Measurements from ENCODE around the gene POLA2. TPM values are rescaled to one million over a fixed set of nuclear protein-coding genes. Genes with fewer than 3 reads are reported as not detected.
A peak's percentile ranks its signal among the peaks of the same experiment; 100 is the strongest.
"Not testable (repeated sequence)": the region's sequence is repeated elsewhere in the genome, so short reads cannot be mapped to it uniquely, and the experiment has no call there.

POLA2 gene
- total RNA-seq, 1 donor from 2014 or later: 8.1 TPM

- no peak for DNase-seq
These were observed 20.1 kb upstream of the POLA2 start for GRCh38 chr11:65241692-65242091.

- no peak for DNase-seq
These were observed 19.4 kb upstream of the POLA2 start for GRCh38 chr11:65242389-65242788.

- no peak for DNase-seq
These were observed 18.0 kb upstream of the POLA2 start for GRCh38 chr11:65243797-65244196.

GRCh38 chr11:65245046-65245445 lies 16.7 kb upstream of the POLA2 start:
- DNase-seq: not testable (repeated sequence)

GRCh38 chr11:65246506-65246905 lies 15.3 kb upstream of the POLA2 start:
- no peak for DNase-seq

- not testable (repeated sequence) for DNase-seq
These were observed 13.5 kb upstream of the POLA2 start for GRCh38 chr11:65248184-65248710.

GRCh38 chr11:65251476-65251875 lies 10.3 kb upstream of the POLA2 start:
- DNase-seq: no peak

- no peak for DNase-seq
These were observed 7.0 kb upstream of the POLA2 start for GRCh38 chr11:65254724-65255123.

- no peak for DNase-seq
These were observed 2.8 kb upstream of the POLA2 start for GRCh38 chr11:65258988-65259387.

- DNase-seq: no peak
These were observed 1.5 kb upstream of the POLA2 start for GRCh38 chr11:65260302-65260701.

GRCh38 chr11:65260756-65261590 lies 789 bp upstream of the POLA2 start:
- no peak for DNase-seq

GRCh38 chr11:65262381-65262680 lies 569 bp downstream of the POLA2 start:
- no peak for DNase-seq

- DNase-seq: no peak
These were observed 1.0 kb downstream of the POLA2 start for GRCh38 chr11:65262776-65263175.

GRCh38 chr11:65264747-65265146 lies 3.0 kb downstream of the POLA2 start:
- not testable (repeated sequence) for DNase-seq

GRCh38 chr11:65266210-65266609 lies 4.4 kb downstream of the POLA2 start:
- no peak for DNase-seq

- peak; percentile 85 for DNase-seq
These were observed 13.2 kb downstream of the POLA2 start for GRCh38 chr11:65274735-65275682.

GRCh38 chr11:65275906-65276305 lies 14.1 kb downstream of the POLA2 start:
- no peak for DNase-seq

- no peak for DNase-seq
These were observed 16.0 kb downstream of the POLA2 start for GRCh38 chr11:65277631-65278277.

GRCh38 chr11:65278356-65278755 lies 16.6 kb downstream of the POLA2 start:
- no peak for DNase-seq

- DNase-seq: no peak
These were observed 17.5 kb downstream of the POLA2 start for GRCh38 chr11:65279279-65279678.

GRCh38 chr11:65279741-65280440 lies 18.1 kb downstream of the POLA2 start:
- DNase-seq: no peak

- no peak for DNase-seq
These were observed 18.9 kb downstream of the POLA2 start for GRCh38 chr11:65280646-65281045.

All from skin of body (tissue), 2 donors.